GM18861 (cell line): ENCODE results near the gene REPIN1.

ENCODE experiments used
- ATAC-seq: cut with Tn5 transposase; IDR thresholded peaks from one replicate; pipeline ENCODE4 v1.9.1; 2021; ENCODE audit not compliant: unreplicated experiment

REPIN1 gene

GRCh38 chr7:150368096-150368883 is at the start of gene REPIN1:
TSS of gene REPIN1 (plus strand) at chr7:150368822. CDS start at chr7:150369712, 890 bp downstream.
- ATAC-seq = peak; percentile 35

- ATAC-seq = no peak
These were observed 46.9 kb upstream of the REPIN1 start for GRCh38 chr7:150321788-150322113.

GRCh38 chr7:150322114-150322832 is 46.3 kb upstream of the REPIN1 start:
- no peak for ATAC-seq

GRCh38 chr7:150322833-150323681 is 45.6 kb upstream of the REPIN1 start, which contains the start of the genes ACTR3C and LRRC61:
TSS of gene ACTR3C (minus strand) at chr7:150323545. CDS start at chr7:150295296, 28,249 bp downstream.
TSS of gene LRRC61 (plus strand) at chr7:150323355. CDS start at chr7:150336862, 13,507 bp downstream.
- peak; percentile 46 for ATAC-seq

GRCh38 chr7:150323682-150324372 is 44.8 kb upstream of the REPIN1 start:
- ATAC-seq = no peak

- ATAC-seq = no peak
These were observed 44.2 kb upstream of the REPIN1 start for GRCh38 chr7:150324373-150324961.

- no peak for ATAC-seq
These were observed 43.5 kb upstream of the REPIN1 start for GRCh38 chr7:150325110-150325611.

GRCh38 chr7:150325901-150326300 is 42.7 kb upstream of the REPIN1 start:
- ATAC-seq = no peak

GRCh38 chr7:150326657-150327268 is 41.9 kb upstream of the REPIN1 start:
- ATAC-seq = no peak

- no peak for ATAC-seq
These were observed 41.3 kb upstream of the REPIN1 start for GRCh38 chr7:150327308-150327707.

GRCh38 chr7:150329331-150330120 is 39.1 kb upstream of the REPIN1 start:
- no peak for ATAC-seq

- ATAC-seq = no peak
These were observed 38.3 kb upstream of the REPIN1 start for GRCh38 chr7:150330211-150330885.

GRCh38 chr7:150332852-150333635 is 35.6 kb upstream of the REPIN1 start:
- no peak for ATAC-seq

GRCh38 chr7:150333659-150334058 is 35.0 kb upstream of the REPIN1 start:
- no peak for ATAC-seq

- no peak for ATAC-seq
These were observed 34.5 kb upstream of the REPIN1 start for GRCh38 chr7:150334108-150334507.

GRCh38 chr7:150335108-150335773 is 33.4 kb upstream of the REPIN1 start:
- no peak for ATAC-seq

GRCh38 chr7:150335774-150336112 is 32.9 kb upstream of the REPIN1 start:
- ATAC-seq = no peak
